Activated B cell treated with CpG ODN at 0.5 μM for 24 hours (primary cell): ENCODE data around the gene AFAP1L2. TPM values are rescaled to one million over a fixed set of nuclear protein-coding genes. Genes with fewer than 3 reads are reported as not detected.

ENCODE experiments used
- ATAC-seq: fragments of 200-7000 bp; cut with Tn5 transposase; one replicate; pipeline ENCODE4 v1.10.0; 2021; ENCODE audit warnings: low read depth, mild to moderate bottlenecking, moderate library complexity
- CTCF ChIA-PET: fragments of 350-600 bp; sonication (Branson Sonifier 250); formaldehyde crosslinking; loops from one replicate; lab custom pipeline; 2021; ENCODE audit warnings: antibody characterized with exemption; lab: Charles Lee
- POLR2A ChIA-PET: fragments of 350-600 bp; sonication (Branson Sonifier 250); formaldehyde crosslinking; loops from one replicate; lab custom pipeline; 2021; ENCODE audit warnings: antibody characterized with exemption; lab: Charles Lee
- DNase-seq: peaks from one replicate; pipeline ENCODE4 v3.0.0; 2022
- H3K27ac Mint-ChIP-seq: one replicate; pipeline ENCODE4 v1.8.0; 2020; ENCODE audit warnings: mixed read lengths
- H3K27me3 Mint-ChIP-seq: one replicate; pipeline ENCODE4 v1.8.0; 2021; ENCODE audit warnings: mixed read lengths
- H3K36me3 Mint-ChIP-seq: one replicate; pipeline ENCODE4 v1.8.0; 2021; ENCODE audit warnings: low read depth, mixed read lengths
- H3K4me1 Mint-ChIP-seq: one replicate; pipeline ENCODE4 v1.8.0; 2021; ENCODE audit warnings: mixed read lengths
- H3K4me3 Mint-ChIP-seq: one replicate; pipeline ENCODE4 v1.8.0; 2020; ENCODE audit warnings: mild to moderate bottlenecking, mixed read lengths
- H3K9me3 Mint-ChIP-seq: one replicate; pipeline ENCODE4 v1.8.0; 2020; ENCODE audit warnings: mixed read lengths
- CTCF ChIP-seq: fragments of 200-600 bp; IDR thresholded peaks from one replicate; pipeline ENCODE4 v1.8.0; 2022; ENCODE audit warnings: antibody characterized with exemption, mild to moderate bottlenecking
- intact Hi-C: fragments of 100-400 bp; cut with micrococcal nuclease; formaldehyde crosslinking; loops from one replicate; pipeline ENCODE4 v1.15.1; 2024
- total RNA-seq: library from RNA; stranded (reverse); gene quantifications from 2 replicates; pipeline ENCODE4 v1.2.3, GENCODE V29; 2022

AFAP1L2 gene
- total RNA-seq, 1 donor from 2014 or later, result 0.89 TPM

DNA sequence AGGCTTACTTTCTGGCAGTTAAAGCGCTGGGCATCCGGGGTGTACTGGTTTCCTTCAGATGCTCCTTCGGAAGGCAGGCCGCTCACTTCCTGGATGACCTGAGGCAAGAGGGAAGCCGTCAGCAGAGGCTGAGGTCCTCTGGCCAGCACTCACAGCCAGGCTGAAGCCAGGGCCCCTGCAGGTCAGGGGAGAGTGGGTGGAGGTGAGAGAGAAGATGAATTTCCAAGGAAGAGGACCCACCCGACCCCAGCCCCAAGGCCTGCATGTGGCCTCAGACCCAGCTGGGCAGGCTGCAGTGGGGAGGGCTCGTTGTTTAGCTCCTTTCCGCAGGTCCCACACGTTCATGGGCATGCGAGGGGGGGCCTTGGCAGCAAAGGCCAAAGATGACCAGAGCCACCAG lies 94.0 kb downstream of the AFAP1L2 start:
- CTCF ChIA-PET, result no interaction called here
- Mint-ChIP-seq H3K4me1 (no peaks in the 10 kb centered on the region), H3K9me3 (no peaks in the 10 kb centered on the region), H3K36me3 (no peaks in the 10 kb centered on the region), H3K27ac (no peak overlapping the region), H3K27me3 (no peaks in the 10 kb centered on the region), H3K4me3 (no peak overlapping the region)
- intact Hi-C loops, result no loop called here
- DNase-seq (no peak), ATAC-seq (no peak)
- TF ChIP-seq CTCF, result no peak
- POLR2A ChIA-PET, result no interaction called here

GRCh38 chr10:114309364-114309651 lies 95.0 kb downstream of the AFAP1L2 start:
- ATAC-seq (no peak), DNase-seq (no peak)
- Mint-ChIP-seq H3K27ac (no peak overlapping the region), H3K9me3 (no peaks in the 10 kb centered on the region), H3K36me3 (no peaks in the 10 kb centered on the region), H3K4me1 (peaks cover 4% of the 10 kb centered on the region), H3K4me3 (no peak overlapping the region), H3K27me3 (no peaks in the 10 kb centered on the region)
- intact Hi-C loops, result no loop called here
- TF ChIP-seq CTCF, result no peak
- ChIA-PET CTCF (no interaction called here), POLR2A (no interaction called here)

DNA sequence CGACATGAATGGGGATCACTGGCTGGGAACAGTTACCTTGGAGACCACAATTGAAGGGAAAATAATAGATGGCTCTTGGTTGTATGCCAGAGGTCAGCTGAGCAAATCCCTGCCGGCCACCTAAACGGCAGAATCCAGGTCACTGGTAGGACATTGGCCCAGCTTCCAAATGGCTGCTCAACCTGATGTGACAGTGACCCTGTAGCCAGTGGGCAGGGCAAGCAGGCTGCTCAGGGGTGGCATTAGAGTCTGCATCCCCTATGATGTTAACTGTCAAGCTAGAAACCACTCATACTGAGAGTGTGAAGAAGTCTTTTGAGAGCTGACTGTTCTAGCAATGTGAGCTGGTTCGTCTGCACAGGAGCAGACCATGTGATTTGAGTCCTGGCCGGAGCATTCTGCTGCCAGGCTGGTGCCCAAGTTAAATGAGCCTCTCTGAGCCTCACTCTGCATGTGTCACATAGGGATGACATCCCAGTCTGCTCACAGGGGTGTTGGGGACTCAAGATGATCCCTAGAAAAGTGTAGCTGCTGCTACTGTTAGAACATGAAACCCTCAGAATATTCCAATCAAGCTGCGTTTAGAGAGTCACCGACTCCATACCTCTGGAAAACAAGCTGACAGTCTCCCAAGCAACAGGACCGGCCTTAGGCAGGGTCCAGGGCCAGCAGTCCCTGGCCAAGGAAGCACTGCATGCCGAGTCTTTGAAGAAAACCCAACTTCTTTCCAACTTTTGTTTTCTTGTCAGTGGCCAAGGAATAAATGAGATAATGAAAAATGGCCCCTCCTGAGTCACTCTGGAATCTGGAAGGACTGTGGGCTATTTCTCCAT lies 95.6 kb downstream of the AFAP1L2 start:
- ChIA-PET CTCF (no interaction called here), POLR2A (no interaction called here)
- Mint-ChIP-seq H3K36me3 (no peaks in the 10 kb centered on the region), H3K27me3 (no peaks in the 10 kb centered on the region), H3K27ac (no peak overlapping the region), H3K4me3 (no peak overlapping the region), H3K9me3 (no peaks in the 10 kb centered on the region), H3K4me1 (peaks cover 9% of the 10 kb centered on the region)
- no peak for TF ChIP-seq CTCF
- ATAC-seq, result no peak
- intact Hi-C loops, result no loop called here
- DNase-seq, result no peak

DNA sequence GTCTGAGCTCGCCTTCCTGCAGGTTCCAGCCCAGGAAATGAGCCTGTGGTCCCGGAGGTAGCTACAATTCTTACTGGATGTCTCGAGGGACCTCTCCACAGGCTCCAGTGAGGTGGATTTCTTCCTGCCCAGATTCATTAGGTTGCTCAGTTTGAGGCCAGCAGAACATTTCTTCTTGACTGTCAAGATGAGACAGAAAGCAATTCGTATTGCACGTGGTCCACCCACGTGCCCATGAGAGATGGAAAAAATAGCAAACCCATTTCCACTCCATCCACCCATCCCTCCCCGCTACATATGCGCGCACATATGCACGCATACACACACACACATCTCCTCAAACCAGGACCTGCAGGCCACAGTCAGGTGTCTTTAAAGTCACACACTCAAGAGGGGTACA lies 96.6 kb downstream of the AFAP1L2 start:
- DNase-seq (no peak), ATAC-seq (no peak)
- ChIA-PET POLR2A (no interaction called here), CTCF (no interaction called here)
- no peaks in the 10 kb centered on the region for H3K36me3 Mint-ChIP-seq
- H3K27ac Mint-ChIP-seq, result no peak overlapping the region
- no peaks in the 10 kb centered on the region for H3K27me3 Mint-ChIP-seq
- H3K4me1 Mint-ChIP-seq, result peaks cover 12% of the 10 kb centered on the region
- intact Hi-C loops, result no loop called here
- TF ChIP-seq CTCF, result no peak
- no peak overlapping the region for H3K4me3 Mint-ChIP-seq
- H3K9me3 Mint-ChIP-seq, result no peaks in the 10 kb centered on the region

GRCh38 chr10:114306116-114306973 lies 98.0 kb downstream of the AFAP1L2 start:
- ATAC-seq, result no peak
- H3K27ac Mint-ChIP-seq, result no peak overlapping the region
- CTCF ChIA-PET, result no interaction called here
- no peak overlapping the region for H3K4me3 Mint-ChIP-seq
- intact Hi-C loops, result no loop called here
- H3K36me3 Mint-ChIP-seq, result peaks cover under 1% of the 10 kb centered on the region
- H3K9me3 Mint-ChIP-seq, result no peaks in the 10 kb centered on the region
- H3K27me3 Mint-ChIP-seq, result no peaks in the 10 kb centered on the region
- no peak for DNase-seq
- TF ChIP-seq CTCF, result no peak
- POLR2A ChIA-PET, result no interaction called here
- peaks cover 12% of the 10 kb centered on the region for H3K4me1 Mint-ChIP-seq
